ENCODE results near the gene GUCD1.
"Not testable (repeated sequence)": the region's sequence is repeated elsewhere in the genome, so short reads cannot be mapped to it uniquely, and the experiment has no call there.

Gene GUCD1

GRCh38 chr22:24541681-24542515 is 13.0 kb downstream of the GUCD1 start:
- no peak overlapping the region for H3K4me3 ChIP-seq
- H3K4me1 ChIP-seq = no peaks in the 10 kb centered on the region
- no peaks in the 10 kb centered on the region for H3K9me3 ChIP-seq
- H3K27me3 ChIP-seq (ENCODE audit: low read depth) = no peaks in the 10 kb centered on the region
- peaks cover 56% of the 10 kb centered on the region for H3K36me3 ChIP-seq (replicated peaks)
- in situ Hi-C loops (cut with MboI; ENCODE audit: low sequenced_read_pairs) = no loop called here
- DNase-seq (ENCODE audit: low spot score in 2 of 2) = no peak

GRCh38 chr22:24540470-24540869 is 14.5 kb downstream of the GUCD1 start:
- Histone ChIP-seq H3K4me1 (no peaks in the 10 kb centered on the region), H3K36me3 (replicated peaks) (peaks cover 46% of the 10 kb centered on the region), H3K27me3 (ENCODE audit: low read depth) (no peaks in the 10 kb centered on the region), H3K4me3 (no peak overlapping the region), H3K9me3 (no peaks in the 10 kb centered on the region)
- in situ Hi-C loops (cut with MboI; ENCODE audit: low sequenced_read_pairs) = no loop called here
- no peak for DNase-seq (ENCODE audit: low spot score in 2 of 2)

- no peak overlapping the region for H3K4me3 ChIP-seq
- no peak for DNase-seq (ENCODE audit: low spot score in 2 of 2)
- no peaks in the 10 kb centered on the region for H3K27me3 ChIP-seq (ENCODE audit: low read depth)
- H3K36me3 ChIP-seq (replicated peaks) = peaks cover 13% of the 10 kb centered on the region
- H3K4me1 ChIP-seq = no peaks in the 10 kb centered on the region
- no peaks in the 10 kb centered on the region for H3K9me3 ChIP-seq
- in situ Hi-C loops (cut with MboI; ENCODE audit: low sequenced_read_pairs) = no loop called here
Measured at GRCh38 chr22:24536089-24536488, 18.8 kb downstream of the GUCD1 start.

- Histone ChIP-seq H3K27me3 (ENCODE audit: low read depth) (no peaks in the 10 kb centered on the region), H3K9me3 (no peaks in the 10 kb centered on the region), H3K36me3 (replicated peaks) (peaks cover 6% of the 10 kb centered on the region), H3K4me1 (no peaks in the 10 kb centered on the region), H3K4me3 (no peak overlapping the region)
- DNase-seq (ENCODE audit: low spot score in 2 of 2) = no peak
- in situ Hi-C loops (cut with MboI; ENCODE audit: low sequenced_read_pairs) = no loop called here
Measured at GRCh38 chr22:24535348-24535747, 19.6 kb downstream of the GUCD1 start.

GRCh38 chr22:24532075-24532474 is 22.9 kb downstream of the GUCD1 start:
- Histone ChIP-seq H3K36me3 (replicated peaks) (no peaks in the 10 kb centered on the region), H3K27me3 (ENCODE audit: low read depth) (no peaks in the 10 kb centered on the region), H3K4me1 (no peaks in the 10 kb centered on the region), H3K4me3 (no peak overlapping the region), H3K9me3 (no peaks in the 10 kb centered on the region)
- no peak for DNase-seq (ENCODE audit: low spot score in 2 of 2)
- in situ Hi-C loops (cut with MboI; ENCODE audit: low sequenced_read_pairs) = no loop called here

- in situ Hi-C loops (cut with MboI; ENCODE audit: low sequenced_read_pairs); H3K9me3 ChIP-seq; H3K36me3 ChIP-seq (replicated peaks); H3K27me3 ChIP-seq (ENCODE audit: low read depth); H3K4me3 ChIP-seq; DNase-seq (ENCODE audit: low spot score in 2 of 2); H3K4me1 ChIP-seq: not testable (repeated sequence)
Measured at GRCh38 chr22:24530968-24531367, 24.0 kb downstream of the GUCD1 start.

GRCh38 chr22:24529898-24530297 is 25.0 kb downstream of the GUCD1 start:
- H3K9me3 ChIP-seq = no peaks in the 10 kb centered on the region
- no peak for DNase-seq (ENCODE audit: low spot score in 2 of 2)
- no peaks in the 10 kb centered on the region for H3K27me3 ChIP-seq (ENCODE audit: low read depth)
- no peak overlapping the region for H3K4me3 ChIP-seq
- in situ Hi-C loops (cut with MboI; ENCODE audit: low sequenced_read_pairs) = loop anchor here (10.0 kb wide), 2 partner anchors 115 to 205 kb away; no protein-coding TSS in a partner anchor
- no peaks in the 10 kb centered on the region for H3K36me3 ChIP-seq (replicated peaks)
- H3K4me1 ChIP-seq = no peaks in the 10 kb centered on the region

GRCh38 chr22:24526191-24526590 is 28.7 kb downstream of the GUCD1 start:
- H3K9me3 ChIP-seq = no peaks in the 10 kb centered on the region
- no peaks in the 10 kb centered on the region for H3K4me1 ChIP-seq
- H3K36me3 ChIP-seq (replicated peaks) = no peaks in the 10 kb centered on the region
- no peak for DNase-seq (ENCODE audit: low spot score in 2 of 2)
- in situ Hi-C loops (cut with MboI; ENCODE audit: low sequenced_read_pairs) = loop anchor here (10.0 kb wide), 2 partner anchors 111 to 201 kb away; no protein-coding TSS in a partner anchor
- no peak overlapping the region for H3K4me3 ChIP-seq
- no peaks in the 10 kb centered on the region for H3K27me3 ChIP-seq (ENCODE audit: low read depth)

GRCh38 chr22:24525416-24526037 is 29.4 kb downstream of the GUCD1 start:
- Histone ChIP-seq H3K4me1 (no peaks in the 10 kb centered on the region), H3K36me3 (replicated peaks) (no peaks in the 10 kb centered on the region), H3K9me3 (no peaks in the 10 kb centered on the region), H3K4me3 (no peak overlapping the region), H3K27me3 (ENCODE audit: low read depth) (no peaks in the 10 kb centered on the region)
- peak; percentile 45 to 83 for DNase-seq (ENCODE audit: low spot score in 2 of 2)
- in situ Hi-C loops (cut with MboI; ENCODE audit: low sequenced_read_pairs) = loop anchor here (10.0 kb wide), 2 partner anchors 111 to 201 kb away; no protein-coding TSS in a partner anchor

GRCh38 chr22:24523873-24524272 is 31.1 kb downstream of the GUCD1 start:
- no peak for DNase-seq (ENCODE audit: low spot score in 2 of 2)
- Histone ChIP-seq H3K27me3 (ENCODE audit: low read depth) (no peaks in the 10 kb centered on the region), H3K9me3 (no peaks in the 10 kb centered on the region), H3K4me3 (no peak overlapping the region), H3K4me1 (no peaks in the 10 kb centered on the region), H3K36me3 (replicated peaks) (no peaks in the 10 kb centered on the region)
- in situ Hi-C loops (cut with MboI; ENCODE audit: low sequenced_read_pairs) = loop anchor here (10.0 kb wide), 2 partner anchors 109 to 199 kb away; no protein-coding TSS in a partner anchor

GRCh38 chr22:24521791-24522245 is 33.1 kb downstream of the GUCD1 start:
- H3K4me3 ChIP-seq = no peak overlapping the region
- no peaks in the 10 kb centered on the region for H3K4me1 ChIP-seq
- DNase-seq (ENCODE audit: low spot score in 2 of 2) = peak; percentile 42 to 49
- in situ Hi-C loops (cut with MboI; ENCODE audit: low sequenced_read_pairs) = loop anchor here (10.0 kb wide), 2 partner anchors 107 to 197 kb away; no protein-coding TSS in a partner anchor
- H3K36me3 ChIP-seq (replicated peaks) = no peaks in the 10 kb centered on the region
- H3K27me3 ChIP-seq (ENCODE audit: low read depth) = no peaks in the 10 kb centered on the region
- H3K9me3 ChIP-seq = no peaks in the 10 kb centered on the region

- H3K4me1 ChIP-seq = no peaks in the 10 kb centered on the region
- no peak overlapping the region for H3K4me3 ChIP-seq
- no peaks in the 10 kb centered on the region for H3K9me3 ChIP-seq
- in situ Hi-C loops (cut with MboI; ENCODE audit: low sequenced_read_pairs) = no loop called here
- no peaks in the 10 kb centered on the region for H3K36me3 ChIP-seq (replicated peaks)
- 0 out of 2 replicates have a peak, but pooled peaks cover under 1% of the 10 kb centered on the region for H3K27me3 ChIP-seq (ENCODE audit: low read depth)
- DNase-seq (ENCODE audit: low spot score in 2 of 2) = no peak
Measured at GRCh38 chr22:24519496-24519895, 35.4 kb downstream of the GUCD1 start.

- 0 out of 2 replicates have a peak, but pooled peaks cover 2% of the 10 kb centered on the region for H3K27me3 ChIP-seq (ENCODE audit: low read depth)
- DNase-seq (ENCODE audit: low spot score in 2 of 2) = no peak
- H3K36me3 ChIP-seq (replicated peaks) = no peaks in the 10 kb centered on the region
- in situ Hi-C loops (cut with MboI; ENCODE audit: low sequenced_read_pairs) = no loop called here
- H3K4me3 ChIP-seq = no peak overlapping the region
- no peaks in the 10 kb centered on the region for H3K4me1 ChIP-seq
- no peaks in the 10 kb centered on the region for H3K9me3 ChIP-seq
Measured at GRCh38 chr22:24518771-24519485, 36.0 kb downstream of the GUCD1 start.

Data from HAP-1 (cell line).